Adrenal gland (tissue), 12 donors: Measurements from ENCODE around the gene NPAS1. TPM values are rescaled to one million over a fixed set of nuclear protein-coding genes. Genes with fewer than 3 reads are reported as not detected.
"Not testable (repeated sequence)": the region's sequence is repeated elsewhere in the genome, so short reads cannot be mapped to it uniquely, and the experiment has no call there.

Experiments
- DNase-seq, 7 donors: peaks; one replicate each; pipeline ENCODE4 v3.0.0-alpha.2; 2019 to 2020
- H3K27ac ChIP-seq, 5 donors: fragments of 200-600 bp; sonication (generic) in 4 of 5; 1 replicate in 3 of 5; 2 replicates in 2 of 5; pipeline versions ENCODE4 v1.5.1 to v1.8.0; 2016 to 2020; ENCODE audit warnings: mild to moderate bottlenecking in 1 of 5
- H3K27me3 ChIP-seq: fragments of 200-600 bp; 2 replicates; pipeline ENCODE4 v1.8.0; 2021
- H3K36me3 ChIP-seq, 2 donors: fragments of 200-600 bp; replicated peaks in 1 of 2; 1 replicate in 1 of 2; 2 replicates in 1 of 2; pipeline versions ENCODE4 v1.5.1 to v1.8.0; 2018 to 2022
- H3K4me1 ChIP-seq, 2 donors: fragments of 200-600 bp; replicated peaks in 1 of 2; 1 replicate in 1 of 2; 2 replicates in 1 of 2; pipeline versions ENCODE4 v1.5.1 to v1.8.0; 2018 to 2021
- H3K4me3 ChIP-seq, 4 donors: fragments of 200-600 bp; sonication (generic) in 3 of 4; one replicate each; pipeline ENCODE4 v1.5.1; 2016 to 2018
- H3K9me3 ChIP-seq, 3 donors: fragments of 200-600 bp; sonication (generic) in 1 of 3; replicated peaks in 1 of 3; 1 replicate in 2 of 3; 2 replicates in 1 of 3; pipeline versions ENCODE4 v1.5.1 to v1.8.0; 2016 to 2021
- POLR2A ChIP-seq, 2 donors: fragments of 450-650 bp; IDR thresholded peaks; one replicate each; pipeline ENCODE4 v1.6.1; 2017; ENCODE audit warnings: antibody characterized with exemption in 2 of 2, mild to moderate bottlenecking in 2 of 2, moderate library complexity in 1 of 2
- WGBS, 4 donors: extraction: QIAGEN DNeasy Blood & Tissue Kit in 2 of 4; methylation state at CpG; one replicate each; pipeline versions ENCODE4 v1.1.5 to v1.1.7; 2013 to 2017; 5-methylcytosine and 5-hydroxymethylcytosine counted together
- intact Hi-C, 2 donors: fragments of 100-400 bp; cut with DNase I; formaldehyde crosslinking; loops; one replicate each; pipeline versions ENCODE4 v1.14.1 to v1.15.0; 2022 to 2023
- polyA plus RNA-seq, 3 donors: library from polyadenylated mRNA; stranded (reverse); fragments of 200-250 nt in 2 of 3; fragments of 350-450 nt in 1 of 3; fragmentation: Illumina TruSeq in 1 of 3; extraction: RNeasy Lipid Tissue Mini Kit (QIAGEN cat#74804) in 1 of 3; gene quantifications; one replicate each; pipeline ENCODE4 v1.2.3, GENCODE V29; 2013 to 2014
- total RNA-seq, 9 donors: library from RNA; depleted of rRNA in 4 of 9; stranded (reverse); fragments of >200 nt in 4 of 9; fragments of 120-200 nt in 1 of 9; fragmentation: NEBNext Ultra II Directional in 1 of 9; extraction: Animal tissue kit (Norgen Biotek cat#: 25700) in 1 of 9; gene quantifications; one replicate each; pipeline versions ENCODE4 v1.1.0 to v1.2.4, GENCODE V29; 2013 to 2023
- TF ChIP-seq, protein P1 (sequence below), 6 experiments: fragments of 450-650 bp in 4 of 6; fragments of 200-600 bp in 2 of 6; sonication (generic) in 1 of 6; IDR thresholded peaks; 1 replicate in 5 of 6; 2 replicates in 1 of 6; pipeline versions ENCODE4 v1.5.1 to v1.8.0; 2016 to 2021; ENCODE audit warnings: antibody characterized with exemption in 6 of 6, mild to moderate bottlenecking in 2 of 6, moderate library complexity in 1 of 6
- donor health status: healthy with polysubstance abuse.
- donor health status: Bipolar disorder and iron deficiency.
- donor health status: DM: yes; HTN: yes; CAD: no.
- donor health status: DM: no; HTN: no; CAD: no.
- donor health status: DM: no; HTN: no; CAD: no.
- donor health status: DM: yes; HTN: yes; CAD: no.

Gene NPAS1
- total and polyA plus RNA-seq, 12 donors = 0.28 to 3.5 (median 0.84) TPM; not detected in 3

DNA sequence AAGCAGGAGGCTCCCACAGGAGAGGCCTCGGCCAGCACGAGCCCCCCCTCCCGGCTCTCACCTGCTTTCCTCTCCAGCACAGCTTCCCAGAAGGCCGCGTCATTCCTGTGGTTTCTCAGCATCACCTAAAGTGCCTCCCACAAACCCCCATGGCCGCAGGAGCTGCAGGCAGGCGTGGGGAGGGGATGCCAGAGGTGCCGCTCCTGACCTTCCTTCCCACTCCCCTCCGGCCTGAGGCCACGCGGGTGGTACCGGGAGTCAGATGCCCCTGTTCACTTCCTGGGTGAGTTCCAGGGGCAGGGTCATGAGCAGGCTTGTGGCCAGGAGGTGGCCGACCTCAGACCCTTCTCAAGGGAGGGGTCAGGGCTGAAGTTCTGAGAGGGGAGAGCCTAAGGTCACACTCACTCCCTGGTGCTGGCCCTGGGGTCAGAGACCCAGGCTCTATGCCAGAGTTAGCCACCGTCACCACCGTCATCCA is 14.4 kb upstream of the NPAS1 start:
- intact Hi-C loops = no loop called here
- WGBS, 4 donors = 72 to 88% (median 81%) methylated on average over 7 to 15 of the region's 15 CpGs

DNA sequence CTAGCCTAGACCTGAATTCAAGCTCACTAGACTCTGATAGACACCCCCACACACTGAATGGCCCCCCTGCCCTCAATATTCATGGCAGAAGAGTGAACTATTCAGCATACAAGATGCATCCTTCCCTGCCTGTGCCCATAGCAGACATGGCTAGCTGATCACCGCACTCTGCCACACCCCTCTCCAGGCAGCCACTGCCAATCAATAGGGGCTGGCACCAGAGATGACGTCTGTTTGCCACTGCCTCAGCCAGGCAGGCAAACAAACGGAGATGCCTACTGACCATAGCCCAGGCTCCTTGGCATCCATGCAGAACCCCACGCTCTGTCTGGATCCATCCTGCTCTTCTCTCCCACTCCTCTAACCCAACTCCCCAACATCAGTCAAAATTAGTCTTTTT is 13.8 kb upstream of the NPAS1 start:
- TF ChIP-seq, protein P1, sequence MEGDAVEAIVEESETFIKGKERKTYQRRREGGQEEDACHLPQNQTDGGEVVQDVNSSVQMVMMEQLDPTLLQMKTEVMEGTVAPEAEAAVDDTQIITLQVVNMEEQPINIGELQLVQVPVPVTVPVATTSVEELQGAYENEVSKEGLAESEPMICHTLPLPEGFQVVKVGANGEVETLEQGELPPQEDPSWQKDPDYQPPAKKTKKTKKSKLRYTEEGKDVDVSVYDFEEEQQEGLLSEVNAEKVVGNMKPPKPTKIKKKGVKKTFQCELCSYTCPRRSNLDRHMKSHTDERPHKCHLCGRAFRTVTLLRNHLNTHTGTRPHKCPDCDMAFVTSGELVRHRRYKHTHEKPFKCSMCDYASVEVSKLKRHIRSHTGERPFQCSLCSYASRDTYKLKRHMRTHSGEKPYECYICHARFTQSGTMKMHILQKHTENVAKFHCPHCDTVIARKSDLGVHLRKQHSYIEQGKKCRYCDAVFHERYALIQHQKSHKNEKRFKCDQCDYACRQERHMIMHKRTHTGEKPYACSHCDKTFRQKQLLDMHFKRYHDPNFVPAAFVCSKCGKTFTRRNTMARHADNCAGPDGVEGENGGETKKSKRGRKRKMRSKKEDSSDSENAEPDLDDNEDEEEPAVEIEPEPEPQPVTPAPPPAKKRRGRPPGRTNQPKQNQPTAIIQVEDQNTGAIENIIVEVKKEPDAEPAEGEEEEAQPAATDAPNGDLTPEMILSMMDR (IDR thresholded peaks at IDR 0.05) = no peak
- no peak for TF ChIP-seq POLR2A (IDR thresholded peaks at IDR 0.05)
- intact Hi-C loops = no loop called here

More for the DNA sequence above, 14.4 kb upstream of the NPAS1 start:
- no peaks in the 10 kb centered on the region for H3K27me3 ChIP-seq
- TF ChIP-seq POLR2A (IDR thresholded peaks at IDR 0.05) = no peak
- TF ChIP-seq, protein P1 (IDR thresholded peaks at IDR 0.05) = no peak
- no peak for DNase-seq
- H3K36me3 ChIP-seq = peaks cover 0 to 12% of the 10 kb centered on the region in 2 donors
- H3K4me1 ChIP-seq = peaks cover 0 to 6% of the 10 kb centered on the region in 2 donors
- no peaks in the 10 kb centered on the region for H3K9me3 ChIP-seq
- H3K27ac ChIP-seq = no peak overlapping the region
- H3K4me3 ChIP-seq = no peak overlapping the region

DNA sequence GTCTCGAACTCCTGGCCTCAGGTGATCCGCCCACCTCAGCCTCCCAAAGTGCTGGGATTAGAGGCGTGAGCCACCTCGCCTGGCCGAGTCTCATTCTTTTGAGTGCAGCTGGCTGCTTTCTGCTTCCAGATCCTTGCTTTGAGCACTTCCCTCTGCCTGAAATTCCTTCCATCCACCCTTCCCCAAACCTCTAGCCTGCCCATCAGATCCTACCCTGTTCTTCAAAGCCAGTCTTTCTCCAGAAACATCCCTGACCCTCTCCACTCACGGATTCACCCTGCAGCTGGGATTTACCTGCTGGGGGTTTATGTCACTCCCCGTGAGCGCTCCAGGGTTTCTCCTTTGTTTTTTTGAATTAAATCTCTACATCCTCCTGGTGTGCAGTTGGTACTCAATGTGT is 13.1 kb upstream of the NPAS1 start:
- WGBS, 4 donors = 64 to 73% (median 68%) methylated on average over 8 of the region's 8 CpGs
- Histone ChIP-seq H3K27me3 (no peaks in the 10 kb centered on the region), H3K27ac (no peak overlapping the region), H3K4me1 (peaks cover 0 to 6% of the 10 kb centered on the region in 2 donors), H3K36me3 (no peaks in the 10 kb centered on the region), H3K9me3 (no peaks in the 10 kb centered on the region), H3K4me3 (no peak overlapping the region)
- intact Hi-C loops = no loop called here
- no peak for DNase-seq
- TF ChIP-seq, protein P1 (IDR thresholded peaks at IDR 0.05) = no peak
- no peak for TF ChIP-seq POLR2A (IDR thresholded peaks at IDR 0.05)

More for the DNA sequence above, 13.8 kb upstream of the NPAS1 start:
- no peaks in the 10 kb centered on the region for H3K9me3 ChIP-seq
- H3K4me3 ChIP-seq = no peak overlapping the region
- no peak overlapping the region for H3K27ac ChIP-seq
- peaks cover 0 to 6% of the 10 kb centered on the region in 2 donors for H3K4me1 ChIP-seq
- no peak for DNase-seq
- H3K27me3 ChIP-seq = no peaks in the 10 kb centered on the region
- WGBS, 4 donors = 64 to 78% (median 71%) methylated on average over 3 to 4 of the region's 4 CpGs
- H3K36me3 ChIP-seq = peaks cover 0 to 6% of the 10 kb centered on the region in 2 donors

DNA sequence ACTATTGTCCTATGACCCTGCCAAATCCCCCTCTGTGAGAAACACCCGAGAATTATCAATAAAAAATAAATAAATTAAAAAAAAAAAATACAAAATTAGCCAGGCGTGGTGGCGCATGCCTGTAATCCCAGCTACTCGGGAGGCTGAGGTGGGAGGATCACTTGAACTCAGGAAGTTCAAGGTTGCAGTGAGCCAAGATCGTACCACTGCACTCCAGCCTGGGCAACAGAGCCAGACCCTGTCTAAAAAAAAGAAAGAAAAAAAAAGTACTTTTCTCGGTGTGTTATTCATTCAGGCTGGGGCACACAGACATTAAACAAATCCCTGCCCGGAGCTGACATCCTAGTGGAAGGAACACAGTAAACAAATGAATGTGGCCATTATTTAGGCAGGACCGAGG is 9.1 kb upstream of the NPAS1 start:
- H3K27ac ChIP-seq, H3K27me3 ChIP-seq, DNase-seq, H3K4me1 ChIP-seq, H3K4me3 ChIP-seq, H3K36me3 ChIP-seq, H3K9me3 ChIP-seq, intact Hi-C loops: not testable (repeated sequence)
- WGBS, 4 donors = 71 to 85% (median 75%) methylated on average over 8 of the region's 8 CpGs

DNA sequence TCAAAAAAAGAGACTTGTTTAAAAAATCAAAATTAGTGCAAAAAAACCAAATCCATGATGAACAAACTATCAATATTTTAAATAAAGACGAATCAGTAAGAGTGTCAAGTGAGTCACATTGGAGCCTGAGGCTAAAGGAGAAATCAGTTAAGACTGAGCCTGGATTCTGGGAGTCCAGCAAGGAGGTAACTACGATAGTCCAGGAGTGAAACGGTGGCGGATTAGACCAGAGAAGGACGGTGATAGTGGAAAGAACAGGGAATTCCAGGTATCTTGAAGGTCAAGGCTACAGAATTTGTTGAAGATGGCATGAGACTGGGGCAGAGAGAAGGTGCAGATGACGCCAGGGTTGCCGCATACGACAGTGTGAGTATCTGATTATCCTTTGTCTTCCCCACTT is 7.0 kb upstream of the NPAS1 start:
- Histone ChIP-seq H3K4me3 (no peak overlapping the region), H3K4me1 (peaks cover 0 to 4% of the 10 kb centered on the region in 2 donors), H3K36me3 (no peaks in the 10 kb centered on the region), H3K9me3 (no peaks in the 10 kb centered on the region), H3K27ac (no peak overlapping the region), H3K27me3 (no peaks in the 10 kb centered on the region)
- TF ChIP-seq, protein P1 (IDR thresholded peaks at IDR 0.05) = no peak
- TF ChIP-seq POLR2A (IDR thresholded peaks at IDR 0.05) = no peak
- DNase-seq = no peak
- WGBS, 4 donors = 8 to 26% (median 17%) methylated on average over 8 of the region's 8 CpGs
- intact Hi-C loops = no loop called here
